Vagina (tissue), 2 donors: ENCODE data around the gene JHY.

Source experiments
- POLR2A ChIP-seq, 2 donors: fragments of 450-650 bp; IDR thresholded peaks; one replicate each; pipeline ENCODE4 v1.6.1; 2017; ENCODE audit warnings: antibody characterized with exemption in 2 of 2, mild to moderate bottlenecking in 2 of 2, moderate library complexity in 2 of 2
- TF ChIP-seq, protein P1 (sequence below), 3 experiments: fragments of 450-650 bp in 2 of 3; fragments of 200-600 bp in 1 of 3; sonication (generic) in 1 of 3; IDR thresholded peaks; one replicate each; pipeline ENCODE4 v1.5.1; 2017 to 2019; ENCODE audit warnings: antibody characterized with exemption in 3 of 3, mild to moderate bottlenecking in 2 of 3, moderate library complexity in 2 of 3

GRCh38 chr11:122937983-122938382 is 55.4 kb downstream of the JHY start:
- TF ChIP-seq, protein P1, sequence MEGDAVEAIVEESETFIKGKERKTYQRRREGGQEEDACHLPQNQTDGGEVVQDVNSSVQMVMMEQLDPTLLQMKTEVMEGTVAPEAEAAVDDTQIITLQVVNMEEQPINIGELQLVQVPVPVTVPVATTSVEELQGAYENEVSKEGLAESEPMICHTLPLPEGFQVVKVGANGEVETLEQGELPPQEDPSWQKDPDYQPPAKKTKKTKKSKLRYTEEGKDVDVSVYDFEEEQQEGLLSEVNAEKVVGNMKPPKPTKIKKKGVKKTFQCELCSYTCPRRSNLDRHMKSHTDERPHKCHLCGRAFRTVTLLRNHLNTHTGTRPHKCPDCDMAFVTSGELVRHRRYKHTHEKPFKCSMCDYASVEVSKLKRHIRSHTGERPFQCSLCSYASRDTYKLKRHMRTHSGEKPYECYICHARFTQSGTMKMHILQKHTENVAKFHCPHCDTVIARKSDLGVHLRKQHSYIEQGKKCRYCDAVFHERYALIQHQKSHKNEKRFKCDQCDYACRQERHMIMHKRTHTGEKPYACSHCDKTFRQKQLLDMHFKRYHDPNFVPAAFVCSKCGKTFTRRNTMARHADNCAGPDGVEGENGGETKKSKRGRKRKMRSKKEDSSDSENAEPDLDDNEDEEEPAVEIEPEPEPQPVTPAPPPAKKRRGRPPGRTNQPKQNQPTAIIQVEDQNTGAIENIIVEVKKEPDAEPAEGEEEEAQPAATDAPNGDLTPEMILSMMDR (IDR thresholded peaks at IDR 0.05), result no peak
- no peak for TF ChIP-seq POLR2A (IDR thresholded peaks at IDR 0.05)
